Measurements from ENCODE around the gene ZDHHC8.

Gene ZDHHC8, protein sequence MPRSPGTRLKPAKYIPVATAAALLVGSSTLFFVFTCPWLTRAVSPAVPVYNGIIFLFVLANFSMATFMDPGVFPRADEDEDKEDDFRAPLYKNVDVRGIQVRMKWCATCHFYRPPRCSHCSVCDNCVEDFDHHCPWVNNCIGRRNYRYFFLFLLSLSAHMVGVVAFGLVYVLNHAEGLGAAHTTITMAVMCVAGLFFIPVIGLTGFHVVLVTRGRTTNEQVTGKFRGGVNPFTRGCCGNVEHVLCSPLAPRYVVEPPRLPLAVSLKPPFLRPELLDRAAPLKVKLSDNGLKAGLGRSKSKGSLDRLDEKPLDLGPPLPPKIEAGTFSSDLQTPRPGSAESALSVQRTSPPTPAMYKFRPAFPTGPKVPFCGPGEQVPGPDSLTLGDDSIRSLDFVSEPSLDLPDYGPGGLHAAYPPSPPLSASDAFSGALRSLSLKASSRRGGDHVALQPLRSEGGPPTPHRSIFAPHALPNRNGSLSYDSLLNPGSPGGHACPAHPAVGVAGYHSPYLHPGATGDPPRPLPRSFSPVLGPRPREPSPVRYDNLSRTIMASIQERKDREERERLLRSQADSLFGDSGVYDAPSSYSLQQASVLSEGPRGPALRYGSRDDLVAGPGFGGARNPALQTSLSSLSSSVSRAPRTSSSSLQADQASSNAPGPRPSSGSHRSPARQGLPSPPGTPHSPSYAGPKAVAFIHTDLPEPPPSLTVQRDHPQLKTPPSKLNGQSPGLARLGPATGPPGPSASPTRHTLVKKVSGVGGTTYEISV

DNA sequence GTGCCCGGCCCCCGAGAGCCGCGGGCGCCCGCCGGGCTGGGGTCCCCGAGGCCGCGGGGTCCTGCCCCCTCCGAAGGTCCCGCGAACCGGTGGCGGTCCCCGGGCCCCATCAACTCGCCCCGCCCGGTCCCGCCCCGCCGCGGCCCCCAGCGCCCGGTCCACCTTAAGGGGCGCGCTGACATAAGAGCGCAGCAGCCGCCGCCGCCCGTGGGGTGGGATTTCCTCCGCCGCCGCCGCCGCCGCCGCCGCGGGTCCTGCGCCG, at the start of gene ZDHHC8:
TSS of gene ZDHHC8 (plus strand) at position 208 of the 262 bp plus-strand sequence. CDS start 144 bp downstream, outside the sequence.
- peak within 1 kb of the TSS; percentile 73 for H3K4me3 ChIP-seq (ENCODE audit: low read depth, low read length)

DNA sequence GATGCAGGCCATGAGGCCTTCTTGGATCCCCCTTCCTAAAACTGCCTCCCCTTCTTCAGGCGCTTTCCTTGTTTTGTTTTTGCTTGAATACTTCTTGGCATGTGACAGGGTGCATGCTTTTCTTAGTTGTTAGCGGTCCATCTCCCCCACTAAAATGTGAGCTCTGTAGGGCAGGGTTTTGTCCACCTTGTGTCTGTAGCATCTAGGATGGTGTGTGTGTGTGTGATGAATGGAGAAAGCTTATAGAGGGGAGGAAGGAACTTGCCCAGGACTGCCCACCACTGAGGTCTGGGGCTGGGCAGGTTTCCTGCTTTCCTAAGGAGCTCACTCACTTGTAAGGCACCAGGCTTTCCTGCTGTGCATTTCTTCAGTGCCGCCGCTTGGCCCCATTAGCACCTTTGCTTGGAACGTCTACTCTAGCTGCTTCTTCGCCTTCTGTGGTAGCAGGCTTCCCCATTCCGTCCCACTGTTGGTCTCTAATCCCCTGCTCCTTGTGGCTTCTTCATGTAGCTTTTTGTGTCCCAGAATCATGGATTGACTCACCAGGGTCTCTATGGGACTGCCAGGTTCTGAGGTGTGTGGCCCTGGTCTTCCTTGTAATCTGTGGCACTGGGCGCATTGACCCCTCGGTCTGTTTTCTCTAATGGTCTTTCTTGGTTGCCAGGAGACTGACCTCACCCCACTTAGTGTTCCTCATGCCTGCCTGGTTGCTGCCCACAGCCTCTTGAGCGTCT, 48.3 kb upstream of the ZDHHC8 start:
- H3K4me3 ChIP-seq (ENCODE audit: low read depth, low read length) = no peak overlapping the region
- TF ChIP-seq, protein P1, sequence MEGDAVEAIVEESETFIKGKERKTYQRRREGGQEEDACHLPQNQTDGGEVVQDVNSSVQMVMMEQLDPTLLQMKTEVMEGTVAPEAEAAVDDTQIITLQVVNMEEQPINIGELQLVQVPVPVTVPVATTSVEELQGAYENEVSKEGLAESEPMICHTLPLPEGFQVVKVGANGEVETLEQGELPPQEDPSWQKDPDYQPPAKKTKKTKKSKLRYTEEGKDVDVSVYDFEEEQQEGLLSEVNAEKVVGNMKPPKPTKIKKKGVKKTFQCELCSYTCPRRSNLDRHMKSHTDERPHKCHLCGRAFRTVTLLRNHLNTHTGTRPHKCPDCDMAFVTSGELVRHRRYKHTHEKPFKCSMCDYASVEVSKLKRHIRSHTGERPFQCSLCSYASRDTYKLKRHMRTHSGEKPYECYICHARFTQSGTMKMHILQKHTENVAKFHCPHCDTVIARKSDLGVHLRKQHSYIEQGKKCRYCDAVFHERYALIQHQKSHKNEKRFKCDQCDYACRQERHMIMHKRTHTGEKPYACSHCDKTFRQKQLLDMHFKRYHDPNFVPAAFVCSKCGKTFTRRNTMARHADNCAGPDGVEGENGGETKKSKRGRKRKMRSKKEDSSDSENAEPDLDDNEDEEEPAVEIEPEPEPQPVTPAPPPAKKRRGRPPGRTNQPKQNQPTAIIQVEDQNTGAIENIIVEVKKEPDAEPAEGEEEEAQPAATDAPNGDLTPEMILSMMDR (IDR thresholded peaks at IDR 0.05; ENCODE audit: borderline replicate concordance, insufficient read depth, low read depth, low read length) = no peak

More for the DNA sequence above, at the start of gene ZDHHC8:
- TF ChIP-seq, protein P1 (IDR thresholded peaks at IDR 0.05; ENCODE audit: borderline replicate concordance, insufficient read depth, low read depth, low read length) = no peak

DNA sequence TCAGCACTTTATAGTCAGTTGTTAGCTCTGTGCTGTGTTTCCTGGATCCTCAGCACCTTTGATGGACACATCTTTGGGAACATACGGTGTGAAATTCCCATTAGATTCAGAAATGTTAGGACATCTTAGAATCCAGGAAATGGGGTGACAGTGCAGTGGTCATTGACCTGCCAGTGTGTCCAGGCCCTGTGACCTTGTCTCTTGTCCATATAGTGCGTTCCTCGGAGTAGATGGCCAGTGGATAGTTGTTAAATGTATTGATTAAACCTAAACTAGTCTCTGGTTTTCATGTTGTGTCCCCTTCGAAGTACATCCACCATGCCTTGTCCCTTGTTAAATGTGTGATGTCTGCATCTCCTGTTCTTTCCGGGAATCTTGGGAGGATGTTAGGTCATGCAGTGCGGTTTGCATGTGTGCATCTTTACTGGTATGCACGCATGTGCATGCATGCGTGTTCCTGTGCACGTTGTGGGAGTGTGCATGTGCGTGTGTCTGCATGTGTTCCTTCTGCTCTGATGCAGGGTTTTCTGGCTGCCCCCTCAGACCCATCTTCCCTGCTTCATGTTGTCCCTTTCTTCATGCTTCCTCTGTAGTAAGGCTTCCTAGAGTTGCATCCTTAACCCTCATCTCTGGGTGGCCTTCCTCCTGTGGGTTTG, 47.6 kb upstream of the ZDHHC8 start:
- TF ChIP-seq, protein P1 (IDR thresholded peaks at IDR 0.05; ENCODE audit: borderline replicate concordance, insufficient read depth, low read depth, low read length) = no peak
- no peak overlapping the region for H3K4me3 ChIP-seq (ENCODE audit: low read depth, low read length)

DNA sequence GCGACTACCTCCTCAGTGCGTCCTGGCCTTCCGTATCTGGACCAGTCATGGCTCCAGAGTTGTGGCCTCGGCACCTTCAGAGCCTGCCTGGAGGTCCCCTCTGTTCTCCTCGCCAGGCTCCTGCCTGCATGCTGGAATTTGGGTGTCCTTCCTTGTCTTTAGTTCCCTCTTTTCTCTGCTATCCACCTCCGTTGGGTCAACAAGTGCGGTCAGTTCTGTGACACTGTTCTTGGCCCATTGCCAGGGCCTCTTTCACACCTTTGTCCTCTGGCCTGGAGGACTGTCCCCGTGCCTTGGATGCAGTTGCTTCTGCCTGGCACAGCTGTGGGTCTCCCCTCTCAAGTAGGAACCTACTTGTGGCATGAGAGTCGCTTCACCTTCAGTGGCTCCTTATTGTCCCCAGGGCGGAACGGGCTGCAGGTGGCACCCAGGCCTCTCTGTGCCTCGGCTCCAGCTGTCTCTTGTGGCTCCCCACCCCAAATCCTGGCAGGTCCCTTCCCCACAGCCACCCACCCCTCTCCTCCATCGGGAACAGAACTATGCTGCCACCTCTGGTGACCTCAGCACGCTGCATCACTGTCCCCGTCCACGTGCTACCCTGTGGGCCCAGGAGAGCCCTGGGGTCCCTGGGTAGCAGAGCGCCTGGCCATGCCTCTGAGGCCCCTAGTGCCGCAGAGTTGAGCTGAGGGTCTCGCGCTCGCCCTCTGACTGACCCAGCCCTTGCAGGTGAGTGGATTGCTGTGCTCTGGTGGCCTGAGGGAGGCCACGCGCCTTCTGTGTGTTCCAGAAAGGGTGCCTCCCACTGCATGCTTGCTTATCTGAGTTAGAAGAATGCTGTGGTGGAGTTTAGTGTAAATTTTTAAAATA, 46.8 kb upstream of the ZDHHC8 start:
- TF ChIP-seq, protein P1 (IDR thresholded peaks at IDR 0.05; ENCODE audit: borderline replicate concordance, insufficient read depth, low read depth, low read length) = peak; percentile 59; the same call in 1 of the 2 replicates
- H3K4me3 ChIP-seq (ENCODE audit: low read depth, low read length) = no peak overlapping the region

DNA sequence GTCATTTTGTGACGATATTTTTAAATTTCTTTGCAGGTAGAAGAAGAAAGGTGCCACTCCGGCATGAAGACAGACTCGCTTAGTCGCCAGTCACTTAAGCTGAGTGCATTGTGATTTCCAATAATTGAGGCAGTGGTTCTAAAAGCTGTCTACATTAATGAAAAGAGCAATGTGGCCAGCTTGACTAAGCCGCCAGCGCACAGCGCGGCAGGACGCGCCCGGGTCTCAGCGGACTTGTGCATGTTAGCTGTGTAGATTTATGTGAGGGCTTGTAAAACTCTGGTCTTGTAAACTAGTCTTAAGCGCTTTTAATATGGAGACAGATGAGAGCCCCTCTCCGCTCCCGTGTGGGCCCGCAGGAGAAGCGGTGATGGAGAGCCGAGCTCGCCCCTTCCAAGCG, 46.0 kb upstream of the ZDHHC8 start:
- H3K4me3 ChIP-seq (ENCODE audit: low read depth, low read length) = no peak overlapping the region
- TF ChIP-seq, protein P1 (IDR thresholded peaks at IDR 0.05; ENCODE audit: borderline replicate concordance, insufficient read depth, low read depth, low read length) = no peak

DNA sequence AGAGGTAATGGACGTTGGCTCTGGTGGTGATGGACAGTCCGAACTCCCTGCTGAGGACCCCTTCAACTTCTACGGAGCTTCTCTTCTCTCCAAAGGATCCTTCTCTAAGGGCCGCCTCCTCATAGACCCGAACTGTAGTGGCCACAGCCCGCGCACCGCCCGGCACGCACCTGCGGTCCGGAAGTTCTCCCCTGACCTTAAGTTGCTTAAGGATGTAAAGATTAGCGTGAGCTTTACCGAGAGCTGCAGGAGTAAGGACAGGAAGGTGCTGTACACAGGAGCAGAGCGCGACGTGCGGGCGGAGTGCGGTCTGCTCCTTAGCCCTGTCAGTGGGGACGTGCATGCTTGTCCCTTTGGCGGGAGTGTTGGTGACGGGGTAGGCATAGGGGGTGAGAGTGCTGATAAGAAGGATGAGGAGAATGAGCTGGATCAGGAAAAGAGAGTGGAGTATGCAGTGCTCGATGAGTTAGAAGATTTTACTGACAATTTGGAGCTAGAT, 45.5 kb upstream of the ZDHHC8 start:
- H3K4me3 ChIP-seq (ENCODE audit: low read depth, low read length) = no peak overlapping the region
- TF ChIP-seq, protein P1 (IDR thresholded peaks at IDR 0.05; ENCODE audit: borderline replicate concordance, insufficient read depth, low read depth, low read length) = no peak

Data from GM12875 (cell line).